Endothelial cell of umbilical vein (primary cell): Measurements from ENCODE around the gene NDUFA8.

Experiments
- MYC ChIP-seq: IDR thresholded peaks from one replicate; pipeline ENCODE4 v1.6.1; 2011; ENCODE audit warnings: mild to moderate bottlenecking, low read depth, low read length
- TF ChIP-seq, protein P1 (sequence below), 2 donors: IDR thresholded peaks; 1 replicate in 1 of 2; 2 replicates in 1 of 2; pipeline ENCODE4 v1.5.1; 2011; ENCODE audit warnings: low read length in 2 of 2, mild to moderate bottlenecking in 2 of 2, moderate library complexity in 2 of 2, control low read depth in 1 of 2, inconsistent platforms in 1 of 2, low read depth in 1 of 2; ENCODE audit not compliant: insufficient read depth in 1 of 2; ENCODE audit errors: extremely low read depth in 1 of 2

DNA sequence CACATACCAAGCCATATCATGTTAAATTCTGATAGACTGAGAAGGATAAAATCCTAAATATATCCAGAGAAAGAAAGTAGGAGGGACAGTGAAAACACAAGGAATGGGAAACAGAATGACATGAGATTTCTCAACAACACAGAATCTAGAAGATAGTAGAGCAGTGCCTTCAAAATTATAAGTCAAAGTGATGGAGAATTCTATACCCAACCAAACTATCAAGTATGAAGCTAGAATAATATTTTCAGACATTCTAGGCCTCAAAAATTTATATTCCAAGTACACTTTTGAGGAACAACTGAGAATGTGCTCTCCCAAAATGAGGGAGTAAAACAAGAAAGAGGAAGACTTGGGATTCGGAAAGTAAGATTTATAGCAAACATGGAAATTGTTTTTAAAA lies 55.6 kb downstream of the NDUFA8 start:
- no peak for TF ChIP-seq MYC
- TF ChIP-seq, protein P1, sequence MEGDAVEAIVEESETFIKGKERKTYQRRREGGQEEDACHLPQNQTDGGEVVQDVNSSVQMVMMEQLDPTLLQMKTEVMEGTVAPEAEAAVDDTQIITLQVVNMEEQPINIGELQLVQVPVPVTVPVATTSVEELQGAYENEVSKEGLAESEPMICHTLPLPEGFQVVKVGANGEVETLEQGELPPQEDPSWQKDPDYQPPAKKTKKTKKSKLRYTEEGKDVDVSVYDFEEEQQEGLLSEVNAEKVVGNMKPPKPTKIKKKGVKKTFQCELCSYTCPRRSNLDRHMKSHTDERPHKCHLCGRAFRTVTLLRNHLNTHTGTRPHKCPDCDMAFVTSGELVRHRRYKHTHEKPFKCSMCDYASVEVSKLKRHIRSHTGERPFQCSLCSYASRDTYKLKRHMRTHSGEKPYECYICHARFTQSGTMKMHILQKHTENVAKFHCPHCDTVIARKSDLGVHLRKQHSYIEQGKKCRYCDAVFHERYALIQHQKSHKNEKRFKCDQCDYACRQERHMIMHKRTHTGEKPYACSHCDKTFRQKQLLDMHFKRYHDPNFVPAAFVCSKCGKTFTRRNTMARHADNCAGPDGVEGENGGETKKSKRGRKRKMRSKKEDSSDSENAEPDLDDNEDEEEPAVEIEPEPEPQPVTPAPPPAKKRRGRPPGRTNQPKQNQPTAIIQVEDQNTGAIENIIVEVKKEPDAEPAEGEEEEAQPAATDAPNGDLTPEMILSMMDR (IDR thresholded peaks at IDR 0.05; ENCODE audit: extremely low read depth in 1 of 2, insufficient read depth in 1 of 2, low read depth in 1 of 2, low read length in 2 of 2) = no peak
